Activated CD8-positive, alpha-beta T cell treated with anti-CD3 and anti-CD28 coated beads for 36 hours (primary cell): ENCODE measurements around the gene SMPD3. TPM values are rescaled to one million over a fixed set of nuclear protein-coding genes. Genes with fewer than 3 reads are reported as not detected.

ENCODE experiments used
- ATAC-seq: fragments of 200-7000 bp; cut with Tn5 transposase; one replicate; pipeline ENCODE4 v1.10.0; 2021; ENCODE audit warnings: mild to moderate bottlenecking, moderate library complexity
- CTCF ChIA-PET: fragments of 350-600 bp; sonication (Branson Sonifier 250); formaldehyde crosslinking; loops from one replicate; lab custom pipeline; 2021; ENCODE audit warnings: antibody characterized with exemption; lab: Charles Lee
- POLR2A ChIA-PET: fragments of 350-600 bp; sonication (Branson Sonifier 250); formaldehyde crosslinking; loops from one replicate; lab custom pipeline; 2021; ENCODE audit warnings: antibody characterized with exemption; lab: Charles Lee
- DNase-seq: peaks from one replicate; pipeline ENCODE4 v3.0.0-alpha.2; 2020
- H3K27ac Mint-ChIP-seq: one replicate; pipeline ENCODE4 v1.8.0; 2021; ENCODE audit warnings: mild to moderate bottlenecking, mixed read lengths
- H3K27me3 Mint-ChIP-seq: one replicate; pipeline ENCODE4 v1.8.0; 2021; ENCODE audit warnings: mixed read lengths
- H3K36me3 Mint-ChIP-seq: one replicate; pipeline ENCODE4 v1.8.0; 2021; ENCODE audit warnings: low read depth, mixed read lengths
- H3K4me1 Mint-ChIP-seq: one replicate; pipeline ENCODE4 v1.8.0; 2021; ENCODE audit warnings: low read depth, mixed read lengths
- H3K4me3 Mint-ChIP-seq: one replicate; pipeline ENCODE4 v1.8.0; 2021; ENCODE audit warnings: mild to moderate bottlenecking, moderate library complexity, mixed read lengths
- H3K9me3 Mint-ChIP-seq: one replicate; pipeline ENCODE4 v1.8.0; 2021; ENCODE audit warnings: mixed read lengths
- CTCF ChIP-seq: fragments of 200-600 bp; IDR thresholded peaks from one replicate; pipeline ENCODE4 v1.8.0; 2022; ENCODE audit warnings: antibody characterized with exemption, mild to moderate bottlenecking
- intact Hi-C: fragments of 100-400 bp; cut with micrococcal nuclease; formaldehyde crosslinking; loops from one replicate; pipeline ENCODE4 v1.10.0; 2022
- total RNA-seq, 2 experiments: library from RNA; stranded (reverse); gene quantifications; one replicate each; pipeline ENCODE4 v1.2.3, GENCODE V29; 2021

The SMPD3 gene
- total RNA-seq, 2 experiments from 2014 or later = 0.16 to 0.63 TPM

DNA sequence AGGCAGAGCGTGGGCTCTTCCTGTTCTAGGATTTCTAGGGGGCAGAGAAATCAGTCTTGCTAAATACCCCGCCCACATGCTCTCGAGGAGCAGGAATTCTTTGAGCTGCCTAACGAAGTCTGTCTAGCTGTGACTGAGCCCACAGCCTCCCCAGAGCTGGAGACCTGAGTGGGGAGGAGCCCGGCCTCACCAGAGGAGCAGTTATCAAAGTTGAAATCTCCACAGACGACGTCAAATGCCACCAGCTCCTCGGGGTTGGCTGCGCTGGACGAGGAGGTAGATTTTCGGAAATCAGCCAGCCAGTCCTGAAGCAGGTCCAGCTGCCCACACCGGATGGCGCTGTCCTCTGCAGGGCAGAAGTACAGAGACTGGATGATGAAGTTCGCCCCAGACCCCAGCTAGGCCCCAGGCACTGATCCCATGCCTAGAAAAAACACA is 83.7 kb downstream of the SMPD3 start:
- ATAC-seq (no peak), DNase-seq (no peak)
- no peak overlapping the region for H3K4me3 Mint-ChIP-seq
- peaks cover 23% of the 10 kb centered on the region for H3K4me1 Mint-ChIP-seq
- H3K36me3 Mint-ChIP-seq = no peaks in the 10 kb centered on the region
- ChIA-PET POLR2A (interaction anchor here (0.7 to 1.2 kb wide), 2 partner anchors 87 to 125 kb away, joined by 3 read pairs; no protein-coding TSS in a partner anchor), CTCF (interaction anchor here (0.8 to 2.9 kb wide), 8 partner anchors 9 to 156 kb away, joined by 3 to 10 read pairs (median 4); no protein-coding TSS in a partner anchor)
- peaks cover 22% of the 10 kb centered on the region for H3K27me3 Mint-ChIP-seq
- no peaks in the 10 kb centered on the region for H3K9me3 Mint-ChIP-seq
- intact Hi-C loops = loop anchor here (10.0 kb wide), 1 partner anchor 140 kb away; no protein-coding TSS in a partner anchor
- no peak overlapping the region for H3K27ac Mint-ChIP-seq
- TF ChIP-seq CTCF = peak; percentile 32

DNA sequence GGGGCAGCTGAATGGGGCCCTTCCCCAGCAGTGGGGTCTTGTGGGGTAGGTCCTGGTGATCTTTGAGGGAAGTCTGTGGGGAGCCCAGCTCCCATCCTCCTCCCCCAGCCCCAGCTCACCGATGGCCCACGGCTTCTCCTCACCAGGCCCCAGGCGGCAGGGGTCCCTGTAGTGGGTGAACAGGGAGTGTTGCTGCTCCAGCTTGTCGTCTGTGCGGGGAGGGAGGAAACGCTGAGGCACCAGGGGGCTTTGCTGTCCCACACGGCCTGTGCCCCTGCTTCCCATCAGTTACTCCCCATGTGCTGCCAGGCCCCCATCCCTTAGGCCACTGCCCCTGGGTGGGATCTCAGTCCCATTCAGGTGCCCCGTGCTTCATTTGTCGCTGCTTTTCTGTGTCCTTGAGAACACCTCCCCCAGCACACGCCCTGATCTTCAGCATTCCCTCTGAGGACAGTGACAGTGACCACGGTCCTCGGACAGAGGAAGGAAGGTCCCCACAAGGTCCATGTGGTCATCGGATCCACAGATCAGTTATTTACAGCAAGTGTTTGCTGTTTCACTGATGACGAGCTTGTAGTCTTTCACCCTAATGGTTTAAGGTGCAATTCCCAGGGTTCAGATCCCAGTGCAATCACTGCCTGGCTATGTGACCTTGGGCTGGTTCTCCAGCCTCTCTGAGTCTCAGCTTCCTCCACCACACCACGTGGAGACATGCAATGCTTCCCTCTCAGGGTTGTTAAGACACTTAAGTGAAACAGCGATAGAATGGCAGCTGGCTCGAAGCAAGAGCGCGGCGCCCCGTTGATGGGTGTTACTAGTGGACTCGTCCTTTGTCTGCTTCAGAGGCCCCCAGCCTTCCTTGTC is 84.4 kb downstream of the SMPD3 start:
- TF ChIP-seq CTCF = no peak
- intact Hi-C loops = loop anchor here (10.0 kb wide), 1 partner anchor 141 kb away; no protein-coding TSS in a partner anchor
- no peak overlapping the region for H3K27ac Mint-ChIP-seq
- H3K4me3 Mint-ChIP-seq = no peak overlapping the region
- peaks cover 16% of the 10 kb centered on the region for H3K4me1 Mint-ChIP-seq
- ChIA-PET POLR2A (interaction anchor here (0.7 to 1.2 kb wide), 4 partner anchors 14 to 126 kb away, joined by 3 read pairs; partner anchors contain the start of gene SLC7A6), CTCF (interaction anchor here (0.8 to 2.9 kb wide), 10 partner anchors 8 to 156 kb away, joined by 3 to 10 read pairs (median 4); no protein-coding TSS in a partner anchor)
- no peaks in the 10 kb centered on the region for H3K9me3 Mint-ChIP-seq
- ATAC-seq = no peak
- H3K27me3 Mint-ChIP-seq = peaks cover 22% of the 10 kb centered on the region
- DNase-seq = no peak
- no peaks in the 10 kb centered on the region for H3K36me3 Mint-ChIP-seq

- peaks cover 19% of the 10 kb centered on the region for H3K27me3 Mint-ChIP-seq
- H3K9me3 Mint-ChIP-seq = no peaks in the 10 kb centered on the region
- DNase-seq = no peak
- no peak for ATAC-seq
- H3K36me3 Mint-ChIP-seq = peaks cover 5% of the 10 kb centered on the region
- no peak overlapping the region for H3K4me3 Mint-ChIP-seq
- no peak for TF ChIP-seq CTCF
- ChIA-PET POLR2A (interaction anchor here (1.0 to 1.1 kb wide), 2 partner anchors 15 to 99 kb away, joined by 3 read pairs; partner anchors contain the start of gene SLC7A6), CTCF (interaction anchor here (0.9 to 2.9 kb wide), 7 partner anchors 18 to 148 kb away, joined by 3 to 10 read pairs (median 3); no protein-coding TSS in a partner anchor)
- H3K4me1 Mint-ChIP-seq = peaks cover 10% of the 10 kb centered on the region
- H3K27ac Mint-ChIP-seq = no peak overlapping the region
- intact Hi-C loops = loop anchor here (10.0 kb wide), 1 partner anchor 142 kb away; no protein-coding TSS in a partner anchor
Measured at GRCh38 chr16:68362947-68363657, 85.2 kb downstream of the SMPD3 start.

DNA sequence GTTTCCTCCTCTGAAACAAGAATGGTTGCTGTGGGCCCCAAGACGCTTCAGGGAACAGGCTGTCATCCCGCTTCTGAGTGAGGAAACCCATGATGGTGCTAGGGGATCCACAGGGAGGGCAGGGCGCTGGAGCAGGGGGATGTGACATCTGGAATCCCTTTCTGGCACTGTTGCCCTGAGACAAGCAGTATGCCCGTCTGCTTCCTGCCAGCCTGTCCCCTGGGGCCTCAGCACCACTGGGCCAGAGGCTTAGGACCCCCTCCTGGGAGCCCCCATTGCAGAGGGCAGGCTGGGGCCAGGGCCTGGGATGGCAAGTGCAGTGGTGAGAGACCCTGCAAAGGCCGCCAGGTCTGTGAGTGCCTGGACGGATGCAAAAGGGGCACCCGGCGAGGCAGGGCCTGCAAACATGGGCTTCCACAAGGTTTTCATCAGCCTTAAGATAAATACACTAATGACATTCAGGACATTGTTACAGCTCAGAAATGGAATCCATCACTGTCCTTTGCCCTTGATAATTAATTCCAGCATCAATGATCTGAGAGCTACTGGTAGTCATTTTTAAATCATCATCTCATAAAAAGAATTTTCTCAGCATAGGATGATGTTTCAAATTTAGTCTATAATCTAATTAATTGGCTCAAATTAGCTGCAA is 85.9 kb downstream of the SMPD3 start:
- no peak for ATAC-seq

More for the DNA sequence above, 85.9 kb downstream of the SMPD3 start:
- ChIA-PET POLR2A (interaction anchor here (1.1 to 1.5 kb wide), 2 partner anchors 8 to 16 kb away, joined by 3 read pairs; no protein-coding TSS in a partner anchor), CTCF (interaction anchor here (0.9 to 2.9 kb wide), 4 partner anchors 17 to 149 kb away, joined by 3 to 10 read pairs (median 4); no protein-coding TSS in a partner anchor)
- no peak overlapping the region for H3K27ac Mint-ChIP-seq
- H3K4me3 Mint-ChIP-seq = no peak overlapping the region
- peaks cover 12% of the 10 kb centered on the region for H3K36me3 Mint-ChIP-seq
- DNase-seq = no peak
- intact Hi-C loops = loop anchor here (10.0 kb wide), 1 partner anchor 142 kb away; no protein-coding TSS in a partner anchor
- peaks cover 12% of the 10 kb centered on the region for H3K4me1 Mint-ChIP-seq
- peaks cover 12% of the 10 kb centered on the region for H3K27me3 Mint-ChIP-seq
- no peak for TF ChIP-seq CTCF
- H3K9me3 Mint-ChIP-seq = no peaks in the 10 kb centered on the region
